ENCODE data around the gene MCTP2. TPM values are rescaled to one million over a fixed set of nuclear protein-coding genes. Genes with fewer than 3 reads are reported as not detected.

MCTP2 gene
- total RNA-seq, 1 experiment from 2014 or later = 1.3 TPM

DNA sequence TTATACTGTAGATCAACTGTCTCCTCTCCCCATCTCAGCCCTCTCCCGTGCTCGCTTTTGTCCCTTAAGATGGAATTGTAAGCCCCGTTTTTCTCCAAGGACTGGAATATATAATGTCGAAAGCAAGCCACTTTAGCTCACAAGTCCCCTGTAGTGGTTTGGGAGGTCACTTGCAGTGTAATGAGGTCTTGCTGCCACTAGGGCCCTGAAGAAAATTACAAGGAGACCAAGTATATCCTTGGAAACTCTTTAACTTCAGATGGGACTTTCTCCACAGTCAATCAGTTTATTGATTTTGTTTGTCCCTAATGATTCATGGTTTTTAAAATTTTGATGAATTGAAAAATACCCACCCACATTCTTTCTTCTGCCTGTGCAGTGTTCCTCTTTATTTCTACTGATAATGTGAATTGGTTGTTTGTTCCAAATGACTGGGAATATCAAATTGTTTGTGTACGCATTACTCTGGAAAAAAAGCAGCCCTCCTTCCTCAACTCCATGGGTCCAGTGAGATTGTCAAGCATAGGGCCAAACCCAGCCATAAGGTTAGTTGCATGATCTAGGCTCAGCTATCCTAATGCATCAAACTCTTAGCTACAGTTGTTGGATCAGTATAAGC, 294.8 kb downstream of the MCTP2 start:
- no peak overlapping the region for H2AK5ac ChIP-seq (ENCODE audit: insufficient read length, low read length)
- no peak overlapping the region for H3K27ac ChIP-seq (ENCODE audit: insufficient read length, low read depth, low read length)
- H4K8ac ChIP-seq (replicated peaks; ENCODE audit: insufficient read length, low read depth, low read length) = no peak overlapping the region
- H2AFZ ChIP-seq (ENCODE audit: low read length) = peak overlapping the region; percentile 34
- no peak overlapping the region for H3K4me3 Mint-ChIP-seq
- H3K27me3 ChIP-seq (ENCODE audit: insufficient read depth, low read length) = no peaks in the 10 kb centered on the region
- no peaks in the 10 kb centered on the region for H3K36me3 Mint-ChIP-seq (ENCODE audit: insufficient read depth in 1 of 3, low read depth in 3 of 3)
- H3K79me1 ChIP-seq (ENCODE audit: insufficient read depth, low read depth, low read length, poor library complexity, severe bottlenecking) = no peaks in the 10 kb centered on the region
- no peak overlapping the region for H4K5ac ChIP-seq (ENCODE audit: insufficient read length, low read depth, low read length)
- no peak overlapping the region for H4K91ac ChIP-seq (ENCODE audit: insufficient read length, low read depth, low read length)
- H3K4me1 Mint-ChIP-seq = peaks cover 11 to 15% of the 10 kb centered on the region in 2 experiments
- no peak overlapping the region for H3T11ph ChIP-seq (ENCODE audit: low read length)
- no peak overlapping the region for H3K23ac ChIP-seq (ENCODE audit: insufficient read length, low read depth, low read length)
- no peak overlapping the region for H3K14ac ChIP-seq (ENCODE audit: insufficient read depth, low read length)
- no peaks in the 10 kb centered on the region for H4K20me1 ChIP-seq (ENCODE audit: control insufficient read depth, insufficient read depth, insufficient read length)
- no peaks in the 10 kb centered on the region for H3K9me3 ChIP-seq (ENCODE audit: control insufficient read depth, low read depth, low read length)
- no peaks in the 10 kb centered on the region for H3K79me2 ChIP-seq (ENCODE audit: insufficient read depth, low read length)
- no peak overlapping the region for H2BK5ac ChIP-seq (ENCODE audit: insufficient read length, low read length)
- no CpG with 5 or more reads among the region's 5 CpGs for WGBS (ENCODE audit: extremely low coverage, insufficient read length, low lambda C conversion rate)
- no peak overlapping the region for H3K18ac ChIP-seq (ENCODE audit: insufficient read length, low read depth, low read length)
- no peaks in the 10 kb centered on the region for H3K4me1 ChIP-seq (ENCODE audit: insufficient read depth, low read length)
- no peak overlapping the region for H2BK20ac ChIP-seq (ENCODE audit: low read depth, low read length, poor library complexity, severe bottlenecking)
- H3K9me3 Mint-ChIP-seq = no peaks in the 10 kb centered on the region
- H3K23me2 ChIP-seq (ENCODE audit: insufficient read length, low read depth, low read length, poor library complexity, severe bottlenecking) = no peaks in the 10 kb centered on the region
- H3K27me3 Mint-ChIP-seq (ENCODE audit: low read depth) = no peaks in the 10 kb centered on the region
- TF ChIP-seq CTCF (conservative IDR thresholded peaks at IDR 0.05) = peak; percentile 70
- no peak overlapping the region for H3K27ac Mint-ChIP-seq
- H3K9ac ChIP-seq (ENCODE audit: extremely low read depth, insufficient read length, low read length) = no peak overlapping the region
- H2BK15ac ChIP-seq (ENCODE audit: low read depth, low read length) = no peak overlapping the region
- H2BK12ac ChIP-seq (ENCODE audit: insufficient read length, low read depth, low read length) = no peak overlapping the region
- H3K56ac ChIP-seq (ENCODE audit: insufficient read length, low read depth, low read length) = no peak overlapping the region
- H2BK120ac ChIP-seq (ENCODE audit: low read depth, low read length, poor library complexity, severe bottlenecking) = no peak overlapping the region
- no peak overlapping the region for H3K4ac ChIP-seq (ENCODE audit: low read depth, low read length)
- H3K4me2 ChIP-seq (ENCODE audit: insufficient read depth, insufficient read length, low read length) = no peak overlapping the region
- peak; percentile 55 for DNase-seq

Measured in H9 (cell line).